Psoas muscle (tissue), 8 donors: ENCODE data around the gene NFATC2. TPM values are rescaled to one million over a fixed set of nuclear protein-coding genes. Genes with fewer than 3 reads are reported as not detected.

Experiments used
- ATAC-seq, 4 donors: fragments of 200-7000 bp; cut with Tn5 transposase; one replicate each; pipeline ENCODE4 v1.9.1; 2020; ENCODE audit warnings: moderate library complexity in 3 of 4, mild to moderate bottlenecking in 2 of 4
- DNase-seq, 2 donors: peaks; one replicate each; pipeline ENCODE4 v3.0.0-alpha.2; 2020
- H3K27ac ChIP-seq: fragments of 200-600 bp; one replicate; pipeline ENCODE4 v1.8.0; 2022
- H3K27me3 ChIP-seq, 3 donors: fragments of 200-600 bp in 1 of 3; one replicate each; pipeline versions ENCODE4 v1.6.1 to v1.8.0; 2013 to 2022; ENCODE audit warnings: low read length in 2 of 3, mild to moderate bottlenecking in 2 of 3, moderate library complexity in 1 of 3; ENCODE audit not compliant: insufficient read depth in 3 of 3
- H3K36me3 ChIP-seq, 2 donors: fragments of 200-600 bp in 1 of 2; one replicate each; pipeline versions ENCODE4 v1.6.1 to v1.8.0; 2013 to 2022; ENCODE audit warnings: low read depth in 1 of 2, mild to moderate bottlenecking in 1 of 2, moderate library complexity in 1 of 2; ENCODE audit not compliant: insufficient read depth in 1 of 2
- H3K4me1 ChIP-seq: fragments of 200-600 bp; one replicate; pipeline ENCODE4 v1.8.0; 2022
- H3K4me3 ChIP-seq: fragments of 200-600 bp; one replicate; pipeline ENCODE4 v1.8.0; 2022; ENCODE audit warnings: mild to moderate bottlenecking
- H3K9me3 ChIP-seq: fragments of 200-600 bp; one replicate; pipeline ENCODE4 v1.8.0; 2022
- CTCF ChIP-seq: fragments of 200-600 bp; IDR thresholded peaks from one replicate; pipeline ENCODE4 v1.8.0; 2022; ENCODE audit warnings: antibody characterized with exemption
- WGBS, 3 donors: extraction: QIAGEN DNeasy Blood & Tissue Kit; methylation state at CpG; one replicate each; pipeline versions ENCODE4 v1.1.6 to v1.1.7; 2013; 5-methylcytosine and 5-hydroxymethylcytosine counted together
- intact Hi-C, 2 donors: fragments of 100-400 bp; cut with DNase I; formaldehyde crosslinking; loops; one replicate each; pipeline versions ENCODE4 v1.11.0 to v1.14.2; 2022
- polyA plus RNA-seq, 3 donors: library from polyadenylated mRNA; stranded (reverse); fragments of 200-250 nt; gene quantifications; one replicate each; pipeline ENCODE4 v1.2.3, GENCODE V29; 2013
- total RNA-seq, 4 donors: library from RNA; stranded (reverse); fragmentation: NEBNext Ultra II Directional in 2 of 4; extraction: Animal tissue kit (Norgen Biotek cat#: 25700) in 2 of 4; gene quantifications; one replicate each; pipeline versions ENCODE4 v1.2.1 to v1.2.4, GENCODE V29; 2021 to 2023
- donor health status: healthy with polysubstance abuse.
- donor health status: DM: no; HTN: no; CAD: no; lungs with moderate emphysema.
- donor health status: Bipolar disorder and iron deficiency.
- donor health status: healthy.
- donor health status: DM: yes; HTN: yes; CAD: no.
- donor health status: DM: no; HTN: no; CAD: no.
- donor health status: DM: no; HTN: no; CAD: no.
- donor health status: DM: yes; HTN: yes; CAD: no.

Gene NFATC2
- total and polyA plus RNA-seq, 7 donors = 0.18 to 3.1 (median 0.64) TPM

- WGBS, 3 donors = 25 to 39% (median 34%) methylated on average over 14 of the region's 14 CpGs
- Histone ChIP-seq H3K27ac (no peak overlapping the region), H3K27me3 (no peaks in the 10 kb centered on the region), H3K4me3 (no peak overlapping the region), H3K36me3 (no peaks in the 10 kb centered on the region), H3K4me1 (peaks cover 24% of the 10 kb centered on the region), H3K9me3 (no peaks in the 10 kb centered on the region)
- ATAC-seq = no peak
- no peak for DNase-seq
- intact Hi-C loops = no loop called here
- TF ChIP-seq CTCF = no peak
These were observed 23.0 kb upstream of the NFATC2 start for GRCh38 chr20:51565298-51566144.

- 38 to 51% (median 41%) methylated on average over 15 of the region's 15 CpGs for WGBS, 3 donors
- no peak overlapping the region for H3K4me3 ChIP-seq
- H3K9me3 ChIP-seq = no peaks in the 10 kb centered on the region
- H3K36me3 ChIP-seq = no peaks in the 10 kb centered on the region
- ATAC-seq (peak in 3 of 4 donors; percentile 13 to 54 (median 51)), DNase-seq (peak; percentile 57 to 64)
- peaks cover 24% of the 10 kb centered on the region for H3K4me1 ChIP-seq
- TF ChIP-seq CTCF = no peak
- no peak overlapping the region for H3K27ac ChIP-seq
- H3K27me3 ChIP-seq = no peaks in the 10 kb centered on the region
- intact Hi-C loops = no loop called here
These were observed 21.2 kb upstream of the NFATC2 start for GRCh38 chr20:51563486-51564332.

GRCh38 chr20:51563174-51563485 is 20.6 kb upstream of the NFATC2 start:
- no peak for TF ChIP-seq CTCF
- Histone ChIP-seq H3K36me3 (no peaks in the 10 kb centered on the region), H3K4me1 (peaks cover 24% of the 10 kb centered on the region), H3K4me3 (peak overlapping the region; percentile 67), H3K27me3 (no peaks in the 10 kb centered on the region), H3K27ac (no peak overlapping the region), H3K9me3 (no peaks in the 10 kb centered on the region)
- 1 to 9% (median 2%) methylated on average over 9 of the region's 9 CpGs for WGBS, 3 donors
- ATAC-seq (peak in 2 of 4 donors; percentile 2 to 6), DNase-seq (no peak)
- intact Hi-C loops = no loop called here

GRCh38 chr20:51562332-51563173 is 20.0 kb upstream of the NFATC2 start:
- Histone ChIP-seq H3K9me3 (no peaks in the 10 kb centered on the region), H3K27ac (peak overlapping the region; percentile 63), H3K4me1 (peaks cover 24% of the 10 kb centered on the region), H3K36me3 (no peaks in the 10 kb centered on the region), H3K4me3 (peak overlapping the region; percentile 67), H3K27me3 (no peaks in the 10 kb centered on the region)
- no peak for TF ChIP-seq CTCF
- intact Hi-C loops = no loop called here
- ATAC-seq (peak; percentile 58 to 78 (median 68)), DNase-seq (peak; percentile 75 to 82)
- WGBS, 3 donors = 0 to 1% (median 1%) methylated on average over 64 to 76 of the region's 76 CpGs
